OCI-LY7 (cell line): ENCODE results near the gene KLK2. TPM values are rescaled to one million over a fixed set of nuclear protein-coding genes. Genes with fewer than 3 reads are reported as not detected.

Experiments used
- BruUV-seq: library from RNA; stranded (reverse); fragments of 400-500 nt; replicated peaks from 2 replicates; lab custom pipeline; 2021; lab: Mats Ljungman, UMichigan
- CTCF ChIA-PET: fragments of 300-600 bp; sonication (Branson Sonifier 250); formaldehyde crosslinking; loops from one replicate; lab custom pipeline; 2022; ENCODE audit warnings: antibody characterized with exemption; ENCODE audit not compliant: unreplicated experiment; lab: Charles Lee
- POLR2A ChIA-PET: fragments of 300-600 bp; sonication (Branson Sonifier 250); formaldehyde crosslinking; loops from one replicate; lab custom pipeline; 2022; ENCODE audit warnings: antibody characterized with exemption; lab: Charles Lee
- DNase-seq: peaks from one replicate; pipeline ENCODE4 v3.0.0-alpha.2; 2015; ENCODE audit warnings: low spot score
- H2AFZ ChIP-seq: fragments of 200-600 bp; sonication (generic), shearing (Covaris generic); 2 replicates; pipeline ENCODE4 v1.6.1; 2014; ENCODE audit warnings: mild to moderate bottlenecking, antibody characterized with exemption, low read length, moderate library complexity
- H3K27ac ChIP-seq: fragments of 200-600 bp; sonication (generic); 2 replicates; pipeline ENCODE4 v1.5.1; 2014; ENCODE audit warnings: mixed run types, low read depth, mild to moderate bottlenecking, moderate library complexity, low read length, inconsistent platforms; ENCODE audit not compliant: poor library complexity, severe bottlenecking
- H3K36me3 ChIP-seq: fragments of 200-600 bp; sonication (generic); 2 replicates; pipeline ENCODE4 v1.6.1; 2014; ENCODE audit warnings: mild to moderate bottlenecking, antibody characterized with exemption, low read length, moderate library complexity, mixed read lengths; ENCODE audit not compliant: insufficient read depth
- H3K4me1 ChIP-seq: fragments of 200-600 bp; sonication (generic); 2 replicates; pipeline ENCODE4 v1.5.1; 2014; ENCODE audit warnings: mild to moderate bottlenecking, low read length; ENCODE audit not compliant: insufficient read depth, poor library complexity, severe bottlenecking
- H3K4me2 ChIP-seq: fragments of 200-600 bp; sonication (generic); 2 replicates; pipeline ENCODE4 v1.6.1; 2014; ENCODE audit warnings: mild to moderate bottlenecking, low read length
- H3K4me3 ChIP-seq: fragments of 200-600 bp; sonication (generic); 2 replicates; pipeline ENCODE4 v1.5.1; 2014; ENCODE audit warnings: mild to moderate bottlenecking, low read depth, low read length; ENCODE audit not compliant: poor library complexity, severe bottlenecking
- H3K79me2 ChIP-seq: fragments of 200-600 bp; sonication (generic); 2 replicates; pipeline ENCODE4 v1.6.1; 2016; ENCODE audit warnings: low read depth, mild to moderate bottlenecking, low read length, moderate library complexity, mixed read lengths; ENCODE audit not compliant: insufficient read depth
- H3K9me2 ChIP-seq: fragments of 200-600 bp; sonication (generic); 2 replicates; pipeline ENCODE4 v1.6.1; 2016; ENCODE audit warnings: mild to moderate bottlenecking, low read length, mixed read lengths; ENCODE audit not compliant: insufficient read depth
- H3K9me3 ChIP-seq: fragments of 200-600 bp; sonication (generic); 2 replicates; pipeline ENCODE4 v1.6.1; 2014; ENCODE audit warnings: mild to moderate bottlenecking, mixed run types, low read length, mixed read lengths
- H4K20me1 ChIP-seq: fragments of 200-600 bp; sonication (generic); 2 replicates; pipeline ENCODE4 v1.6.1; 2014; ENCODE audit warnings: mild to moderate bottlenecking, antibody characterized with exemption, low read length, moderate library complexity, mixed read lengths; ENCODE audit not compliant: insufficient read depth
- CTCF ChIP-seq: fragments of 200-600 bp; sonication (generic); conservative IDR thresholded peaks from 2 replicates; pipeline ENCODE4 v1.5.1; 2014; ENCODE audit warnings: mild to moderate bottlenecking, antibody characterized with exemption, low read length, moderate library complexity, mixed read lengths
- EZH2phosphoT487 ChIP-seq: fragments of 200-600 bp; sonication (generic); IDR thresholded peaks from 2 replicates; pipeline ENCODE4 v1.6.1; 2018; ENCODE audit warnings: low read depth, borderline replicate concordance, mild to moderate bottlenecking, mixed run types, antibody characterized with exemption, low read length, moderate library complexity, mixed read lengths
- intact Hi-C: fragments of 100-400 bp; cut with micrococcal nuclease; formaldehyde crosslinking; loops from one replicate; pipeline ENCODE4 v1.10.0; 2022; ENCODE audit not compliant: unreplicated experiment
- total RNA-seq, 2 experiments: library from RNA; depleted of rRNA in 1 of 2; stranded (reverse); fragments of >200 nt in 1 of 2; shearing (Covaris generic) in 1 of 2; gene quantifications; 2 replicates each; pipeline ENCODE4 v1.2.3, GENCODE V29; 2014 to 2022

The KLK2 gene
- total RNA-seq, 2 experiments from 2014 or later, result not detected

GRCh38 chr19:50899569-50899968, 26.3 kb downstream of the KLK2 start:
- TF ChIP-seq CTCF, result no peak
- no peak for TF ChIP-seq EZH2phosphoT487
- ChIA-PET CTCF (no interaction called here), POLR2A (interaction anchor here (0.7 kb wide), 1 partner anchor 1031 kb away, joined by 6 read pairs; no protein-coding TSS in a partner anchor)
- Histone ChIP-seq H3K79me2 (no peaks in the 10 kb centered on the region), H2AFZ (no peak overlapping the region), H3K36me3 (no peaks in the 10 kb centered on the region), H3K4me2 (no peak overlapping the region), H3K27ac (no peak overlapping the region), H3K9me2 (no peaks in the 10 kb centered on the region), H4K20me1 (no peaks in the 10 kb centered on the region), H3K4me1 (peaks cover 6% of the 10 kb centered on the region), H3K4me3 (no peak overlapping the region), H3K9me3 (0 out of 2 replicates have a peak, but pooled peaks cover 7% of the 10 kb centered on the region)
- DNase-seq, result no peak
- intact Hi-C loops, result no loop called here
- no TSS peak for BruUV-seq

- ChIA-PET CTCF (no interaction called here), POLR2A (no interaction called here)
- no peaks in the 10 kb centered on the region for H3K9me3 ChIP-seq
- BruUV-seq, result no TSS peak
- no peak overlapping the region for H3K4me3 ChIP-seq
- H3K36me3 ChIP-seq, result no peaks in the 10 kb centered on the region
- no peak overlapping the region for H3K4me2 ChIP-seq
- no peak overlapping the region for H2AFZ ChIP-seq
- H4K20me1 ChIP-seq, result no peaks in the 10 kb centered on the region
- H3K27ac ChIP-seq, result no peak overlapping the region
- no peak for DNase-seq
- no peaks in the 10 kb centered on the region for H3K4me1 ChIP-seq
- intact Hi-C loops, result no loop called here
- no peaks in the 10 kb centered on the region for H3K9me2 ChIP-seq
- no peak for TF ChIP-seq CTCF
- TF ChIP-seq EZH2phosphoT487, result no peak
- no peaks in the 10 kb centered on the region for H3K79me2 ChIP-seq
Observed at GRCh38 chr19:50902640-50903039, 29.4 kb downstream of the KLK2 start.

GRCh38 chr19:50906217-50906616, 33.0 kb downstream of the KLK2 start:
- H4K20me1 ChIP-seq, result no peaks in the 10 kb centered on the region
- CTCF ChIA-PET, result interaction anchor here (0.6 kb wide), 1 partner anchor 32 kb away, joined by 3 read pairs; no protein-coding TSS in a partner anchor
- H3K9me3 ChIP-seq, result no peaks in the 10 kb centered on the region
- H3K4me1 ChIP-seq, result no peaks in the 10 kb centered on the region
- H3K9me2 ChIP-seq, result no peaks in the 10 kb centered on the region
- H3K79me2 ChIP-seq, result no peaks in the 10 kb centered on the region
- H3K4me2 ChIP-seq, result no peak overlapping the region
- TF ChIP-seq CTCF (peak; percentile 74), EZH2phosphoT487 (no peak)
- no peak overlapping the region for H3K4me3 ChIP-seq
- no peaks in the 10 kb centered on the region for H3K36me3 ChIP-seq
- H2AFZ ChIP-seq, result no peak overlapping the region
- DNase-seq, result peak; percentile 33
- H3K27ac ChIP-seq, result no peak overlapping the region
- BruUV-seq, result no TSS peak
- POLR2A ChIA-PET, result no interaction called here
- intact Hi-C loops, result loop anchor here (1.0 kb wide), 1 partner anchor 16 kb away; no protein-coding TSS in a partner anchor
